Mesenchymal stem cell (in vitro differentiated cells and primary cell): ENCODE data around the gene TTC3.

Source experiments
- DNase-seq: peaks from one replicate; pipeline ENCODE4 v3.0.0-alpha.2; 2013
- H2AFZ ChIP-seq: one replicate; pipeline ENCODE4 v1.6.1; 2013; ENCODE audit warnings: low read depth, mild to moderate bottlenecking, control low read depth, inconsistent platforms, low read length, moderate library complexity
- H2AK5ac ChIP-seq: 2 replicates; pipeline ENCODE4 v1.6.1; 2013; ENCODE audit warnings: low read length, moderate library complexity, mild to moderate bottlenecking, inconsistent platforms; ENCODE audit not compliant: severe bottlenecking
- H2BK120ac ChIP-seq: one replicate; pipeline ENCODE4 v1.6.1; 2013; ENCODE audit warnings: low read depth, mild to moderate bottlenecking, inconsistent platforms, low read length, moderate library complexity
- H2BK12ac ChIP-seq, 2 experiments: one replicate each; pipeline ENCODE4 v1.6.1; 2013; ENCODE audit warnings: inconsistent platforms in 2 of 2, low read length in 2 of 2, mild to moderate bottlenecking in 2 of 2, moderate library complexity in 2 of 2, control low read depth in 1 of 2
- H2BK15ac ChIP-seq: one replicate; pipeline ENCODE4 v1.6.1; 2013; ENCODE audit warnings: mild to moderate bottlenecking, low read depth, inconsistent platforms; ENCODE audit not compliant: poor library complexity, severe bottlenecking
- H2BK5ac ChIP-seq: 2 replicates; pipeline ENCODE4 v1.6.1; 2013; ENCODE audit warnings: low read depth, mild to moderate bottlenecking, low read length, control low read depth, inconsistent platforms; ENCODE audit not compliant: poor library complexity, severe bottlenecking
- H3K14ac ChIP-seq, 2 experiments: one replicate each; pipeline ENCODE4 v1.6.1; 2013; ENCODE audit warnings: inconsistent platforms in 2 of 2, low read length in 2 of 2, control low read depth in 1 of 2, mild to moderate bottlenecking in 1 of 2, moderate library complexity in 1 of 2
- H3K18ac ChIP-seq, 2 experiments: one replicate each; pipeline ENCODE4 v1.6.1; 2013; ENCODE audit warnings: inconsistent platforms in 2 of 2, low read length in 2 of 2, control low read depth in 1 of 2, low read depth in 1 of 2, mild to moderate bottlenecking in 1 of 2
- H3K23ac ChIP-seq, 2 experiments: one replicate each; pipeline ENCODE4 v1.6.1; 2013; ENCODE audit warnings: inconsistent platforms in 2 of 2, low read length in 2 of 2, mild to moderate bottlenecking in 2 of 2, moderate library complexity in 2 of 2, control low read depth in 1 of 2
- H3K27ac ChIP-seq: 2 replicates; pipeline ENCODE4 v1.5.1; 2013; ENCODE audit warnings: mild to moderate bottlenecking, moderate library complexity, low read length, control low read depth, inconsistent platforms; ENCODE audit not compliant: poor library complexity, severe bottlenecking
- H3K27me3 ChIP-seq, 2 experiments: 2 replicates each; pipeline versions ENCODE4 v1.6.1 to v1.7.0; 2013; ENCODE audit warnings: low read length in 2 of 2, mild to moderate bottlenecking in 2 of 2, moderate library complexity in 2 of 2, control low read depth in 1 of 2, inconsistent platforms in 1 of 2; ENCODE audit not compliant: control insufficient read depth in 1 of 2, insufficient read depth in 1 of 2
- H3K36me3 ChIP-seq, 2 experiments: 2 replicates each; pipeline versions ENCODE4 v1.6.1 to v1.7.0; 2013; ENCODE audit warnings: low read length in 2 of 2, control low read depth in 1 of 2, inconsistent platforms in 1 of 2, low read depth in 1 of 2, mild to moderate bottlenecking in 1 of 2; ENCODE audit not compliant: insufficient read depth in 2 of 2, control insufficient read depth in 1 of 2
- H3K4ac ChIP-seq, 2 experiments: one replicate each; pipeline ENCODE4 v1.6.1; 2013; ENCODE audit warnings: inconsistent platforms in 2 of 2, low read length in 2 of 2, mild to moderate bottlenecking in 2 of 2, moderate library complexity in 2 of 2, control low read depth in 1 of 2, low read depth in 1 of 2
- H3K4me1 ChIP-seq: 2 replicates; pipeline ENCODE4 v1.6.1; 2013; ENCODE audit warnings: low read depth, low read length, control low read depth; ENCODE audit not compliant: control insufficient read depth, insufficient read depth
- H3K4me2 ChIP-seq: 2 replicates; pipeline ENCODE4 v1.6.1; 2013; ENCODE audit warnings: low read length, mild to moderate bottlenecking, inconsistent platforms; ENCODE audit not compliant: poor library complexity, severe bottlenecking
- H3K4me3 ChIP-seq, 2 experiments: 2 replicates each; pipeline versions ENCODE4 v1.5.1 to v1.7.0; 2013; ENCODE audit warnings: low read length in 2 of 2, mild to moderate bottlenecking in 2 of 2, control low read depth in 1 of 2, low read depth in 1 of 2; ENCODE audit not compliant: insufficient read depth in 1 of 2
- H3K79me1 ChIP-seq: replicated peaks from 2 replicates; pipeline ENCODE4 v1.6.1; 2013; ENCODE audit warnings: mild to moderate bottlenecking, control low read depth, low read length, inconsistent platforms; ENCODE audit not compliant: poor library complexity, severe bottlenecking
- H3K9ac ChIP-seq: 2 replicates; pipeline ENCODE4 v1.7.0; 2013; ENCODE audit warnings: mild to moderate bottlenecking, low read length, moderate library complexity
- H3K9me3 ChIP-seq: 2 replicates; pipeline ENCODE4 v1.7.0; 2013; ENCODE audit warnings: mild to moderate bottlenecking, low read length; ENCODE audit not compliant: control insufficient read depth
- H4K8ac ChIP-seq: one replicate; pipeline ENCODE4 v1.6.1; 2013; ENCODE audit warnings: inconsistent platforms, mild to moderate bottlenecking, low read length, moderate library complexity
- H4K91ac ChIP-seq: one replicate; pipeline ENCODE4 v1.6.1; 2013; ENCODE audit warnings: mild to moderate bottlenecking, low read length, inconsistent platforms
- WGBS: methylation state at CpG from one replicate; pipeline ENCODE4 v1.1.7; 2013; ENCODE audit warnings: mixed read lengths; 5-methylcytosine and 5-hydroxymethylcytosine counted together

TTC3 gene

DNA sequence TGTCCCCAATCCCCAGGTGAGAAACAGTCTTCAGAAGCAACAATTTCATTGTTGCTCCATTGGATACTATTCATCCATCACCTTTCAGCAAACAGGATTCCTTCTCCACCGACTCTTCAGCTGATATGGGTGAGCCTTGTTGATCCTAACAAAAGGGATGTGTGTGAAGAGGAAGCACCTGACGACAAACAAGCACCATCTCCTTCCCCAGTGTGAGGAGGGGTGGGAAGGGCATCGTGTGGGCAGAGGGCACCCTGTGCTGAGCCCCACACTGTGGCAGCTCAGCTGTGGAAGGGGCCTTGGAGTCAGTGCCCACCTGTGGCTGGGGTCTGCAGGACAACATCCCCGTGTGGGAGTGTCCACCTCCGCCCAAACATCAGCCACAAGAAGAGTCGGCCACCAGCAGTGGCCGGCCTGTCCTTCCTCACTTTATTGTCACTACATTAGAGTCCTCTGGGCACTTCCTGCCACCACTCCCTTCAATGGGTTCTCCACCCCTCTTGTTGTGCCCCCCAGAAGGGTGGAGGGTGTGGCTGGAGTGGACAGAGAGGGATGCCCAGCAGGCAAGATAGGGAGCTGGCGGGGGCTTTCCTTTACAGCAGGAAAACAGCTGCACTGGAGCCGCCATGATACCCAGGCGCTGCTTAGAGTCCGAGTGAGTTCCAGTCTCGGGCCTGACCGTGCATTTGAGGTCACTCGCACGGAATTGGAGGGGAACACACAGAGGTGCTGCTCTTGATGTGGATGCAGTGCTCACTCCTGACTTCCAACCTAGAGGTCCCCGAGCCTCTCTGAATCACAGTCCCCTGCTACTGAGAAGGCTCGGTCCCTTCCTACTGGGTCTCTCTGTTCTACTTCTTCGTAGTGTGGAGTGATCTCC lies 153.2 kb downstream of the TTC3 start:
- no peak overlapping the region for H3K23ac ChIP-seq
- no peak overlapping the region for H2BK5ac ChIP-seq
- peaks cover 64 to 85% of the 10 kb centered on the region in 2 experiments for H3K36me3 ChIP-seq
- no peak overlapping the region for H3K18ac ChIP-seq
- no peak overlapping the region for H3K4me2 ChIP-seq
- no peak overlapping the region for H3K4ac ChIP-seq
- no peaks in the 10 kb centered on the region for H3K9me3 ChIP-seq
- WGBS = 95% methylated on average over 16 of the region's 18 CpGs
- no peak overlapping the region for H2BK15ac ChIP-seq
- no peak overlapping the region for H3K9ac ChIP-seq
- H2BK120ac ChIP-seq = no peak overlapping the region
- H3K4me1 ChIP-seq = no peaks in the 10 kb centered on the region
- no peaks in the 10 kb centered on the region for H3K27me3 ChIP-seq
- no peak for DNase-seq
- H3K4me3 ChIP-seq = no peak overlapping the region
- H4K91ac ChIP-seq = no peak overlapping the region
- H2AK5ac ChIP-seq = no peak overlapping the region
- no peak overlapping the region for H2AFZ ChIP-seq
- no peak overlapping the region for H3K14ac ChIP-seq
- peak overlapping the region; percentile 24 for H4K8ac ChIP-seq
- no peak overlapping the region for H3K27ac ChIP-seq
- peaks cover 14% of the 10 kb centered on the region for H3K79me1 ChIP-seq
- H2BK12ac ChIP-seq = no peak overlapping the region

DNA sequence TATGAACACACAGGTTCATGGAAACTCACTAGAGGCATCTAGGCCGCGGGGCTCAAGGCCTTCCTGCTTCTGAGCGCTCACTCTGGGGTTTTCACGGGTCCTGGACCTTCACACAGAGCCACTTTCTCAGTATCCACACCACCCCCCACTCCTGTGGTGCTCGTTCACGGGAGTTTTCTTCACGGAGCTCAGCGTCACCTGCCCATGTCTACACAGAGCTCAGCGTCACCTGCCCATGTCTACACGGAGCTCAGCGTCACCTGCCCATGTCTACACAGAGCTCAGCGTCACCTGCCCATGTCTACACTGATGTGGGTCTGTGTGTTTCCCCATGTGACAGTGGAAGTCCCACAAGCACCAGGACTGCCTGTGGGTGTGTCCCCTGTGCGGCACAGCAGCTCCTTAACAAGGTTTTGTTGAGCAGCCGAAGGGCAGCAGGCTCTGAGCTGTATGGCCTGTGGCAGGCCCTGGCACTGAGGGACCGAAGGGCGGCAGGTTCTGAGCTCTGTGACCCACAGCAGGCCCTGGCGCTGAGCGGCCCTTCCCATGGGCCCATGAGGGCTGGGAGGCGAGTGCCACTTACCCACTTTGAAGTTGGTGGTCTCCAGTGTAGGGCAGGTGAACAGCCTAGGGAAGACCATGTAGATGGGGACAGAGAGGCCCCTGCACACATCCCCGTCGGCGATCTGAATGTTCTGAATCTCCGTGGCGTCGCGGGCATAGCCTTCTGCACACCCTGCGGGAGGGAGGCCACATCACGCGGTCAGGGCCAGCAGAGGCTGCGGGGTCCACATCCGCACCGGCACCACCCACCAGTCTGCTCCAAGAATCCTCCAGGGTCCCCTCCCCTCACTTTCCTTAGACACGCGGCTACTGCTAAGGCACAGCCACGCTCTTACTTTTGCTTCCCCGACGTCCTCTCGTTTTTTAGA lies 154.3 kb downstream of the TTC3 start:
- Histone ChIP-seq H2BK120ac (no peak overlapping the region), H3K27me3 (no peaks in the 10 kb centered on the region), H3K36me3 (peaks cover 74 to 95% of the 10 kb centered on the region in 2 experiments), H3K27ac (no peak overlapping the region), H4K91ac (peak overlapping the region; percentile 3), H3K4me2 (no peak overlapping the region), H4K8ac (no peak overlapping the region), H2BK15ac (no peak overlapping the region), H3K4ac (no peak overlapping the region), H2BK12ac (no peak overlapping the region), H3K18ac (no peak overlapping the region), H2BK5ac (no peak overlapping the region), H3K4me1 (no peaks in the 10 kb centered on the region), H3K79me1 (peaks cover 20% of the 10 kb centered on the region), H3K9me3 (no peaks in the 10 kb centered on the region), H3K9ac (no peak overlapping the region), H2AK5ac (no peak overlapping the region), H3K4me3 (no peak overlapping the region), H3K23ac (no peak overlapping the region), H3K14ac (no peak overlapping the region), H2AFZ (no peak overlapping the region)
- 98% methylated on average over 38 of the region's 38 CpGs for WGBS
- no peak for DNase-seq

DNA sequence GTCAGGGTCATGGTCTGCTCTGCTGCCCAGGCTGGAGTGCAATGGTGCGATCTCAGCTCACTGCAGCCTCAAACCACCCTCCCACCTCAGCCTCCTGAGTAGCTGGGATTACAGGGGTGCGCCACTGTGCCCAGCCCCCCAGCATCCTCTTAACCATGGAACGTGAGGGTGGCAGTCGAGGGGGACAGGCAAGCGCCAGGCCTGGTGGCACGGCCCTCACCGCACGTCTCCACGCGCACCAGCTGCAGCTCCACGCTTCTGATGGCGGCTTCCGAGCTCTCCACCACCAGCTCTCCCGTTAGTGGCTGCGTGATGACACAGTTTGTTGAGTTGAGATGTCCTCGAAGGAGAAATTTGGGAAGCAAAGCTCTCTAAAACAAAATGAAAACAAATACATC lies 154.9 kb downstream of the TTC3 start:
- H3K14ac ChIP-seq = no peak overlapping the region
- no peak overlapping the region for H3K4me2 ChIP-seq
- no peak overlapping the region for H2BK15ac ChIP-seq
- H3K4ac ChIP-seq = no peak overlapping the region
- H2BK12ac ChIP-seq = no peak overlapping the region
- no peak overlapping the region for H4K8ac ChIP-seq
- no peak overlapping the region for H3K23ac ChIP-seq
- no peak overlapping the region for H3K27ac ChIP-seq
- H3K4me1 ChIP-seq = no peaks in the 10 kb centered on the region
- no peak overlapping the region for H3K9ac ChIP-seq
- no peaks in the 10 kb centered on the region for H3K27me3 ChIP-seq
- no peaks in the 10 kb centered on the region for H3K9me3 ChIP-seq
- no peak overlapping the region for H2AFZ ChIP-seq
- no peak overlapping the region for H4K91ac ChIP-seq
- no peak overlapping the region for H2BK5ac ChIP-seq
- no peak overlapping the region for H2BK120ac ChIP-seq
- peaks cover 25% of the 10 kb centered on the region for H3K79me1 ChIP-seq
- peaks cover 81 to 100% of the 10 kb centered on the region in 2 experiments for H3K36me3 ChIP-seq
- no peak overlapping the region for H2AK5ac ChIP-seq
- no peak overlapping the region for H3K18ac ChIP-seq
- H3K4me3 ChIP-seq = no peak overlapping the region
- over 99% methylated on average over 8 of the region's 16 CpGs for WGBS
- no peak for DNase-seq
